Activated CD8-positive, alpha-beta T cell treated with anti-CD3 and anti-CD28 coated beads, Interleukin-2, amount 10 ng/mL, durations not matched to agents 7 days and 5 days (primary cell): ENCODE data around the gene ZCWPW1. TPM values are rescaled to one million over a fixed set of nuclear protein-coding genes. Genes with fewer than 3 reads are reported as not detected.
"Not testable (repeated sequence)": the region's sequence is repeated elsewhere in the genome, so short reads cannot be mapped to it uniquely, and the experiment has no call there.

Source experiments
- ATAC-seq: fragments of 150-1000 bp; cut with Tn5 transposase; one replicate; pipeline ENCODE4 v1.10.0; 2021; ENCODE audit warnings: moderate library complexity
- CTCF ChIA-PET: fragments of 350-600 bp; sonication (Branson Sonifier 250); formaldehyde crosslinking; loops from one replicate; lab custom pipeline; 2021; ENCODE audit warnings: antibody characterized with exemption; lab: Charles Lee
- POLR2A ChIA-PET: fragments of 350-600 bp; sonication (Branson Sonifier 250); formaldehyde crosslinking; loops from one replicate; lab custom pipeline; 2021; ENCODE audit warnings: antibody characterized with exemption; lab: Charles Lee
- DNase-seq: peaks from one replicate; pipeline ENCODE4 v3.0.0-alpha.2; 2020
- H3K27ac Mint-ChIP-seq: one replicate; pipeline ENCODE4 v1.8.0; 2021; ENCODE audit warnings: mild to moderate bottlenecking, mixed read lengths
- H3K27me3 Mint-ChIP-seq: one replicate; pipeline ENCODE4 v1.8.0; 2021; ENCODE audit warnings: low read depth, mixed read lengths
- H3K36me3 Mint-ChIP-seq: one replicate; pipeline ENCODE4 v1.8.0; 2021; ENCODE audit warnings: low read depth, mixed read lengths
- H3K4me1 Mint-ChIP-seq: one replicate; pipeline ENCODE4 v1.8.0; 2021; ENCODE audit warnings: low read depth, mixed read lengths
- H3K4me3 Mint-ChIP-seq: one replicate; pipeline ENCODE4 v1.8.0; 2021; ENCODE audit warnings: mild to moderate bottlenecking, mixed read lengths
- H3K9me3 Mint-ChIP-seq: one replicate; pipeline ENCODE4 v1.8.0; 2022; ENCODE audit warnings: mixed read lengths; ENCODE audit not compliant: insufficient read depth
- total RNA-seq, 2 experiments: library from RNA; stranded (reverse); gene quantifications; one replicate each; pipeline ENCODE4 v1.2.3, GENCODE V29; 2021

The ZCWPW1 gene
- total RNA-seq, 2 experiments from 2014 or later: 2.6 to 2.8 TPM

- H3K4me1 Mint-ChIP-seq: peaks cover 11% of the 10 kb centered on the region
- ChIA-PET POLR2A (interaction anchor here (0.5 to 0.7 kb wide), 2 partner anchors 47 to 62 kb away, joined by 3 read pairs; partner anchors contain the start of gene MEPCE), CTCF (interaction anchor here (1.0 to 1.6 kb wide), 2 partner anchors 15 to 25 kb away, joined by 3 to 9 read pairs; no protein-coding TSS in a partner anchor)
- ATAC-seq: peak; percentile 33
- DNase-seq, H3K27ac Mint-ChIP-seq, H3K4me3 Mint-ChIP-seq, H3K9me3 Mint-ChIP-seq, H3K36me3 Mint-ChIP-seq, H3K27me3 Mint-ChIP-seq: not testable (repeated sequence)
These were observed 46.2 kb downstream of the ZCWPW1 start for GRCh38 chr7:100382234-100382853.

- H3K27ac Mint-ChIP-seq, H3K9me3 Mint-ChIP-seq, DNase-seq, H3K27me3 Mint-ChIP-seq, H3K4me3 Mint-ChIP-seq, CTCF ChIA-PET, H3K36me3 Mint-ChIP-seq, ATAC-seq: not testable (repeated sequence)
- H3K4me1 Mint-ChIP-seq: peaks cover 11% of the 10 kb centered on the region
- POLR2A ChIA-PET: interaction anchor here (0.6 to 0.8 kb wide), 3 partner anchors 48 to 200 kb away, joined by 3 to 4 read pairs (median 3); no protein-coding TSS in a partner anchor
These were observed 46.8 kb downstream of the ZCWPW1 start for GRCh38 chr7:100381531-100382233.

DNA sequence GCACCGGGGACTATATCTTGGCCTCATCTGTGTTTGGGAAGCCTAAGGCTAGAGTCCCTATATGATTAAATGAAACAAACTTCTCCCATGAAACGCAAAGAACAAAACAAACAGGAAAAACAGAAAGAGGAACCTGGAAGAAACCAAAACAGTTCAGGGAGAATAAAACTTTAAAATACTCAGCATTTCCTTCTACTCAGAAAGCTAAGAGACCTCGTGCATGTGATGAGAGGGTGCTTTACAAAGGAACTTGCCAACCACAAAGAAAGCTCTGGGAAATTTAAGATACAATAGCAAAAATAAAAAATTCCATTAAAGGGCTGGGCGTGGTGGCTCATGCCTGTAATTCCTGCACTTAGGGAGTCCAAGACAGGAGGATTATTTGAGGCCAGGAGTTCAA, 48.3 kb downstream of the ZCWPW1 start:
- POLR2A ChIA-PET: no interaction called here
- Mint-ChIP-seq H3K4me1 (peaks cover 16% of the 10 kb centered on the region), H3K9me3 (no peaks in the 10 kb centered on the region), H3K4me3 (no peak overlapping the region), H3K27me3 (peaks cover 9% of the 10 kb centered on the region), H3K36me3 (peaks cover 3% of the 10 kb centered on the region), H3K27ac (no peak overlapping the region)
- no peak for DNase-seq
- CTCF ChIA-PET: no interaction called here
- ATAC-seq: no peak

GRCh38 chr7:100378114-100378755, 50.3 kb downstream of the ZCWPW1 start:
- ATAC-seq: no peak
- Mint-ChIP-seq H3K27ac (no peak overlapping the region), H3K4me3 (no peak overlapping the region), H3K36me3 (peaks cover 3% of the 10 kb centered on the region), H3K9me3 (no peaks in the 10 kb centered on the region), H3K27me3 (peaks cover 2% of the 10 kb centered on the region), H3K4me1 (peaks cover 30% of the 10 kb centered on the region)
- ChIA-PET CTCF (no interaction called here), POLR2A (no interaction called here)
- DNase-seq: no peak

- H3K4me3 Mint-ChIP-seq: no peak overlapping the region
- peaks cover 3% of the 10 kb centered on the region for H3K36me3 Mint-ChIP-seq
- no peaks in the 10 kb centered on the region for H3K27me3 Mint-ChIP-seq
- POLR2A ChIA-PET: no interaction called here
- ATAC-seq (no peak), DNase-seq (no peak)
- H3K9me3 Mint-ChIP-seq: no peaks in the 10 kb centered on the region
- peaks cover 39% of the 10 kb centered on the region for H3K4me1 Mint-ChIP-seq
- H3K27ac Mint-ChIP-seq: no peak overlapping the region
- CTCF ChIA-PET: interaction anchor here (3.4 kb wide), 1 partner anchor 31 kb away, joined by 17 read pairs; no protein-coding TSS in a partner anchor
These were observed 52.4 kb downstream of the ZCWPW1 start for GRCh38 chr7:100376066-100376465.

DNA sequence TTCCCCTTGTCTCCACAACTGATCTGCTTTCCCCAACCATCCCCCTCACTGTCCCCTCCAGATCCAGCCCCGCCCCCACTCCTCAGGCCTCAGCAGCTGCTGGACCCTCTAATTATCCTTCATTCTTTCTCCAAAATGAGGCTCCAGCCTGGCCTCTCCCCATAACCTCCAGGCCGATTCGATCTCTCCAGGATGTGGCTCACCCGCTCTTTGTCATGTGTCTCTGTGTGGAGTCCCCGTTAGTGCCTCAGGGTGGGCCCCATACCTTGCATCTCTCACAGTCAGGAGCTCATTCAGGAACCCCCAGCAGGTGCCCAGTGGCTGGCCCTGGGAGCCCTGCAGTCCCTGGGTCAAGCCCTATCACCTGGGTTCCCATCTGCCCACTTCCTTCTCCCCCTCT, 53.9 kb downstream of the ZCWPW1 start:
- Mint-ChIP-seq H3K4me3 (peak overlapping the region; percentile 27), H3K4me1 (peaks cover 40% of the 10 kb centered on the region), H3K27me3 (no peaks in the 10 kb centered on the region), H3K36me3 (peaks cover 5% of the 10 kb centered on the region), H3K9me3 (no peaks in the 10 kb centered on the region), H3K27ac (peak overlapping the region; percentile 88)
- DNase-seq: peak; percentile 60
- ChIA-PET CTCF (interaction anchor here (0.9 to 3.4 kb wide), 3 partner anchors 10 to 32 kb away, joined by 3 to 17 read pairs (median 6); no protein-coding TSS in a partner anchor), POLR2A (interaction anchor here (0.5 to 1.4 kb wide), 2 partner anchors 14 to 54 kb away, joined by 3 to 5 read pairs; partner anchors contain the start of gene ZCWPW1)
- ATAC-seq: peak; percentile 72

- CTCF ChIA-PET: interaction anchor here (0.9 to 3.4 kb wide), 3 partner anchors 11 to 33 kb away, joined by 3 to 17 read pairs (median 6); no protein-coding TSS in a partner anchor
- Mint-ChIP-seq H3K4me1 (peaks cover 45% of the 10 kb centered on the region), H3K27ac (peak overlapping the region; percentile 88)
- H3K36me3 Mint-ChIP-seq, H3K4me3 Mint-ChIP-seq, H3K27me3 Mint-ChIP-seq, H3K9me3 Mint-ChIP-seq, DNase-seq: not testable (repeated sequence)
- POLR2A ChIA-PET: interaction anchor here (0.5 to 1.4 kb wide), 2 partner anchors 15 to 55 kb away, joined by 3 to 5 read pairs; partner anchors contain the start of gene ZCWPW1
- ATAC-seq: peak; percentile 20
These were observed 54.5 kb downstream of the ZCWPW1 start for GRCh38 chr7:100373870-100374598.

DNA sequence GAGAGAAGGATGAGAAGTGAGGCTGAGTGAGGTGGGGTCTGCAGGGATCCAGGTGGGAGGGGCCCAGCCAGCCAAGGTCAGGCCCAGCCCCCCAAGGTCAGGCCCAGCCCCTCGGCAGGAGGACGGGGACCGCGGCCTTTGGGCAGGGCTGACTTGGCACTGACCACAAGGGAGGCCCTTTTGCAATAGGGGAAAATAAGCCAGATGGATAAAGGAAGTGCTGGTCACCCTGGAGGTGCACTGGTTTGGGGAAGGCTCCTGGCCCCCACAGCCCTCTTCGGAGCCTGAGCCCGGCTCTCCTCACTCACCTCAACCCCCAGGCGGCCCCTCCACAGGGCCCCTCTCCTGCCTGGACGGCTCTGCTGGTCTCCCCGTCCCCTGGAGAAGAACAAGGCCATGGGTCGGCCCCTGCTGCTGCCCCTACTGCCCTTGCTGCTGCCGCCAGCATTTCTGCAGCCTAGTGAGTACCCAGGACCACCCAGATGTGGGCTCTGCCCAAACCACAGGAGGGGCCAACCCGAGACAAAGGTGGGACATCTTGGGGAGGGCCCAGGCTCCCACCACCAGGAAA, 55.2 kb downstream of the ZCWPW1 start, which contains the start of gene PILRA:
Gene PILRA (plus strand): TSS at position 227 of the 571 bp plus-strand sequence. CDS start 170 bp downstream, at position 397.
- Mint-ChIP-seq H3K9me3 (no peaks in the 10 kb centered on the region), H3K4me1 (peaks cover 52% of the 10 kb centered on the region), H3K36me3 (peaks cover 7% of the 10 kb centered on the region), H3K27ac (peak within 1 kb of the TSS; percentile 92), H3K27me3 (no peaks in the 10 kb centered on the region), H3K4me3 (peak within 1 kb of the TSS; percentile 3)
- ChIA-PET CTCF (interaction anchor here (3.4 kb wide), 1 partner anchor 34 kb away, joined by 17 read pairs; no protein-coding TSS in a partner anchor), POLR2A (no interaction called here)
- ATAC-seq: no peak
- DNase-seq: no peak

- ATAC-seq (no peak), DNase-seq (no peak)
- no peaks in the 10 kb centered on the region for H3K27me3 Mint-ChIP-seq
- H3K4me3 Mint-ChIP-seq: no peak overlapping the region
- H3K36me3 Mint-ChIP-seq: peaks cover 6% of the 10 kb centered on the region
- peak overlapping the region; percentile 92 for H3K27ac Mint-ChIP-seq
- POLR2A ChIA-PET: no interaction called here
- CTCF ChIA-PET: interaction anchor here (3.4 kb wide), 1 partner anchor 34 kb away, joined by 17 read pairs; no protein-coding TSS in a partner anchor
- H3K9me3 Mint-ChIP-seq: no peaks in the 10 kb centered on the region
- peaks cover 55% of the 10 kb centered on the region for H3K4me1 Mint-ChIP-seq
These were observed 55.8 kb downstream of the ZCWPW1 start for GRCh38 chr7:100372694-100373093.

DNA sequence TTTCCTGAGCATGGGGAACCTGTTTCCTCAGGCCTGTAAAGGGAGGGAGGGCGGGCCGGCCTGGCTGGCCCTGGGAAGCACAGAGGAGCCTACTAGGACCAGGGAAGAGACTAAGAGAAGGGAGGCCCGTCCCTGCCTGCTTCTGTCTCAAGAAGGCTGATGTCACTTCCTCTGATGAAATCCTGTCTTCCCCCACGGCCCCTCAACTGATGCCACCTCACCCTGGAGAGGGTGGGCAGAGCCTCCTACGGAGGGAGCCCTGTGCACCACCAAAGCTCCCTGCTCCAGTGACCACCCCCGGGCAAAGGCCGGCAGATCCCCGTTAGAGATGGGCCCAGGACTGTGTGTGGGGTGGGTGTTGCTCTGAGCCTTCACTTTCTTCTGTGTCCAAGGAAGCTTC, 56.2 kb downstream of the ZCWPW1 start:
- H3K9me3 Mint-ChIP-seq: no peaks in the 10 kb centered on the region
- DNase-seq (peak; percentile 50), ATAC-seq (peak; percentile 45)
- H3K27me3 Mint-ChIP-seq: no peaks in the 10 kb centered on the region
- H3K4me3 Mint-ChIP-seq: peak overlapping the region; percentile 3
- peaks cover 9% of the 10 kb centered on the region for H3K36me3 Mint-ChIP-seq
- H3K27ac Mint-ChIP-seq: peak overlapping the region; percentile 92
- POLR2A ChIA-PET: no interaction called here
- CTCF ChIA-PET: no interaction called here
- H3K4me1 Mint-ChIP-seq: peaks cover 56% of the 10 kb centered on the region
